GM18858 (cell line): ENCODE results near the gene HOXA5.

Experiments
- ATAC-seq: cut with Tn5 transposase; IDR thresholded peaks from one replicate; pipeline ENCODE4 v1.9.1; 2021; ENCODE audit not compliant: unreplicated experiment

Gene HOXA5

DNA sequence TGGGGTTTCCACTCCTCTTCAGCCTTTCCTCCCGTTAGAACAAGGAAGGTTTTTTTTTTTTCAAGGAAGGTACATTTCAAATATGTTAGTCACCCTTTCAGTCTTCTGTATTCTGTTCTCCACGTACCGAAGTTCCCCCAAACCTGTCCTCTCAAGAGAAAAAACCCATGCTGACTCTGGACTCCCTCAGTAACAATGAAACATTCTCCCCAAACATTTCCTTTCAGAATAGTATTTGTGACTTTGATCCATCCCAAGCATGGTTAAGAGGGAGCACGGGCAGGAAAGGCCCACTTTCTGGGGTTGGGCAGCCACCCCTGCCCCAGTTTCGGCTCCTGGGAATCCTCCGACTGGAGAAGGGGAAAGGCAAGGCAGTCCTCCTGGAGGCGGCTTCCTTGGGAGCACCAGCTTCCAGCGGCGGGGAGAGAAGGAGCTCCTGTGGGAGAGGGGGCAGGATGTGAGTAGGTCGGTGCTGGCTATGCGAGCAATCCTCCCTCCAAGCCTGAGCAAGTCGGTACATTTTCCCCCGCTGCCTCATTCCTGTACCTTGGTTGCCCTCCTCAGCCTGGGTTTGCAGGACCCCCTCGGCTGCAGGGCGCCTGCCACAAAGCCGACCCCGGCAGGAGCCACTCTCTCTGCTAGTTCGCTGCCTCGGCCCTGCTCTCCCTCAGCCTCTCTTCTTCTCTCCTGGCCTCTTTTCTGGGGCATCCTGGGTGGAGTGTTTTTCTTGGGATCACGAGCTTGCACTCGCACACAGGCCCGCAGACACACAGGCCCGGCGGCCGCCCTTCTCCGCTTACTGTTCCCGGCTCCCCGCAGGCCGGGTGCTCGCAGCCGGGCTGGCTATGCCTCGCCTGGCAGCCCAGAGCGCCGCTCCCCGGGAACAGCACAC is 45.5 kb downstream of the HOXA5 start:
- no peak for ATAC-seq

DNA sequence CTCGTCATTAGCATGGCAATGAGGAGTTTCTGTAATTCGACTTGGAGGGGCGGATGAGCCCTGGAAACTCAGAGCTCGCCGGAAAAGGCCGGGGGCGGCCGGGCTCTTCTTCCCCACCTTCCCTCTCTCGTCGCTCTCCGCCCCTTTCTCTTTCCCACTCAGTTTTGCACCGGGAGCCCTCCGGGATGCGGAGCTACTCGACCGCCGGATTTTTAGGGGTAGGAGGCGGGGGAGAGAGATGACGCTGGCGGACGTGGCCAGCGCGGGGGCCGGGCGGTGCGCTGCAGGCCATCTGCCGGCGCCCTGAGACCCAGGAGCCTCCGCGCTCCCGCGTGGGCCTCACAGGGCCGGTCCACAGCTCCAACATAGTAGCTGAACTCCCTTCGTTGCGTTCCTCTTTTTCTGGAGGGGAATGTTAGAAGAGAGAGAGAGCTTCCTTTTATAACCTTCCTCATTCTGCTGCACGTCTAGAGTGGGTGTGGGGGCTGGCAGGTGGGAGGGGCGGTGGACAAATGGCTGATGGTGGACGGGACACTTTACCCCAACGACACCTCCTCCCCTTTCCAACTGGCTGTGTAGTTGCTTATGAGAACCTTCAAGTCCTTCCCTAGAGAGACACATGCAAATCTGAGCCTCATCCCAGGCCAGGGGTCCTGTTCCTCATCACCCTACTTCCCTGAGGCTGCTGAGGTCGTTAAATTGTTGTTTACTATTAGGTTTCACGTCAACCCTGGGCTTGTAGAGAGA is 46.5 kb downstream of the HOXA5 start:
- ATAC-seq, result no peak

- ATAC-seq, result peak; percentile 86
Measured at GRCh38 chr7:27095897-27096767, 47.3 kb downstream of the HOXA5 start, which contains the start of gene HOXA1. HOXA1 (minus strand) TSS chr7:27096000; CDS start chr7:27095912, 88 bp downstream.

DNA sequence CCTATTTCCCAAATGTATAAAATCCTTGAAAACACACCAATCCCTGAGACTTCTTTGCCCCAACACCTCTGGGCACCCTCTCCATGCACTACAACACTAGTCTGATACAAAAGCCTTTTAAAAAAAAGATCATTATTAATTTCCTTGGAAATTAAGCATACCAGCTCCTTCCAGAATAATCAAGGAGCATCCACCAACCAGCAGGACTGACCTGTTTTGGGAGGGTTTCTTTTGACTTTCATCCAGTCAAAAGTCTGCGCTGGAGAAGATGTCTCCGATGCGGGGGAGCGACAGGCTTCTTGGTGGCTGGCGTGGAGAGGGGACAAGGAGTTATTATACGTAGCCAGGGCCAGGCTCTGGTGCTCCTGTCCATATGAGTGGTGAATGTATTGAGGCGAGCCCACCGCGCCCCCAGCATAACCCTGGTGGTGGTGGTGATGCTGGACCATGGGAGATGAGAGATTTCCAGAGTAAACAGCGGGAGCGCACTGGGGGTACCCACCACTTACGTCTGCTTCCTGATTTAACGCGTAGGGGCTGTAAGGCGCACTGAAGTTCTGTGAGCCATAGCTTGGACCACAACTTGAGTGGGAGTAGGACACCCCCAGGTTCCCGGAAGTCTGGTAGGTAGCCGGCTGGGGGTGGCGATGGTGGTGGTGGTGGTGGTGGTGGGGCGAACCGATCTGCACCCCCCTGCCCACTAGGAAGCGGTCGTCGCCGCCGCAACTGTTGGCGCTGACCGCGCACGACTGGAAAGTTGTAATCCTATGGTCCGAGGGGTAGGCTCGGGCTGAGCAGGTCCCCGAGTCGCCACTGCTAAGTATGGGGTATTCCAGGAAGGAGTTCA is 48.2 kb downstream of the HOXA5 start:
- no peak for ATAC-seq

GRCh38 chr7:27094304-27095049 is 49.0 kb downstream of the HOXA5 start:
- ATAC-seq, result no peak

- ATAC-seq, result no peak
Measured at GRCh38 chr7:27093184-27093895, 50.1 kb downstream of the HOXA5 start.

DNA sequence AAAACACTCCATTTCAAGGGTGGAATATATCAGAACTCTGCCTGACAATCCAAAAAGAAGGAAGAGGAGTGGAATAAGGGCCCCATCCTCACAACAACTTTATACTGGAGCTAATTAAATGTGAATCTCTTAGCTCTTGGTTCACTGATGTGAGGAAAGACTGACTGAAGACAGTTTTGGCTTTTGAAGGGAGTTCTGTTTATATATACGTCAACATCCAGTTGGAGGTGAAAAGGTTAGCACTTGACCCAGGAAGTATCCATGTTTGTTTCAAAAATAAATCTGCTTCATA is 50.7 kb downstream of the HOXA5 start:
- ATAC-seq, result no peak

DNA sequence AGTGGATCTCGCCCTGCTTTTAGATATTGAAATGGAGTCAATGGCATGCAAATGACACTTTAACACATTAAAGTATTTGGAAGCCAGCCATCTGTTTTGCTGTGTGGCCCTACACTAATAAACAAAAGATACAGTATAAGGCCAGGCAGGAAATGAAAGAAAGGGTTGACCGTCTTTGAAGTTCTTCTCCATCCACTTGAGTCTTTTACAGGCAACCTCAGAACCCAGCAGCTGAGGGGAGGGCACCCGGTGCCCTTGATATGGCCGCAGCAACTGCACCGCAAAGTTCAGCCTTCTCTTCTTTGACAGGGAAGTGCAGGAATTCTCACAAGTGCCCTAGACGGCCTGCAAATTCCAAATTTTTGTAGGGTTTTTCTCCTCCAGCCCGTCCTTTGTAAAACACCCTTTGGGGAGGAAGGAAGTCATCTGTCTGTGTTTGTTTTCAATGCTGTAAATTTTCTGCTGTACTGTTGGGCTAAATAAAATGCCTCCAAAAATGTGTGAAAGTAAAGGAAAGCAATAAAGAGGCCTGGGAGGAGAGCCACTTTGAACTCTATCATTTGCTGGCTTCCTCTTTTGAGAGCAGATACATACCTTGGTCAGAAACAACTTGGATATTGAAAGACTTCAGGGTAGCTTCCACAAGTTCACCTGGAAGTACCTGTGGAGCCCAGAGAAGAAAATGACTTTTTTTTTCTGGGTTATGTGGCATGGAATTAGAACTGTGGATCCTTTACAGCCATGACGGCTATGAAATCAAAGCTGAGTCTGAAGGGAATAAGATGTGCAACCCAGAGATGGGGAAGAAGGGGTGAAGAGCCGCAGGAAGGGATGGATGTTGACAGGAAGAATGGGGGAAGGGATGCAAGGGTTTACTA is 51.3 kb downstream of the HOXA5 start:
- no peak for ATAC-seq

GRCh38 chr7:27091105-27091504 is 52.4 kb downstream of the HOXA5 start:
- ATAC-seq, result no peak
